ENCODE data around the gene CYP2D6. TPM values are rescaled to one million over a fixed set of nuclear protein-coding genes. Genes with fewer than 3 reads are reported as not detected.

The CYP2D6 gene
- total and polyA plus RNA-seq, 12 donors = 0.12 to 0.95 (median 0.25) TPM; not detected in 8

DNA sequence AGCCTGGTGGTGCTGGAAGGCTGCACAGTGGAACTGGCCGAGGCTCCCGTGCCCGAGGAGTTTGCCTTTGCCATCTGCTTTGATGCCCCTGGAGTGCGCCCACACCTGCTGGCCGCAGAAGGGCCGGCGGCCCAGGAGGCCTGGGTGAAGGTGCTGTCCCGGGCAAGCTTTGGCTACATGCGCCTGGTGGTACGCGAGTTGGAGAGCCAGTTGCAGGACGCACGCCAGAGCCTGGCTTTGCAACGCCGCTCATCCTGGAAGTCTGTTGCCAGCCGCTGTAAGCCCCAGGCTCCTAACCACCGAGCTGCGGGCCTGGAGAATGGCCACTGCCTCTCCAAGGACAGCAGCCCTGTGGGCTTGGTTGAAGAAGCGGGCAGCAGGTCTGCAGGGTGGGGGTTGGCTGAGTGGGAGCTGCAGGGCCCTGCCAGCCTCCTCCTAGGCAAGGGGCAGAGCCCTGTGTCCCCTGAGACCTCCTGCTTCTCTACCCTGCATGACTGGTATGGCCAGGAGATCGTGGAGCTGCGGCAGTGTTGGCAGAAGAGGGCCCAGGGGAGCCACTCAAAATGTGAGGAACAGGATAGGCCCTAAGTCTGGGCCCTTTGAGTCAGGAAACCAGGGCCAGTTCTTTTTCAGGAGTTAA is 53.0 kb downstream of the CYP2D6 start:
- Histone ChIP-seq H3K36me3 (peaks cover 0 to 37% (median 0%) of the 10 kb centered on the region in 9 donors), H3K4me3 (no peak overlapping the region), H3K4me1 (peaks cover 9 to 68% (median 46%) of the 10 kb centered on the region in 9 donors), H3K27ac (peak overlapping the region in 7 of 10 donors; percentile 96 to 100 (median 99)), H3K9me3 (no peaks in the 10 kb centered on the region), H3K27me3 (no peaks in the 10 kb centered on the region)
- TF ChIP-seq CTCF (IDR thresholded peaks at IDR 0.05) = no peak
- 90 to 94% methylated on average over 20 to 21 of the region's 21 CpGs for WGBS, 2 donors
- no peak for DNase-seq
- intact Hi-C loops (cut with DNase I) = loop anchor here in 3 of 10 donors (10.0 kb wide), 2 partner anchors 243 to 383 kb away; partner anchors contain the start of genes SREBF2 (in 2 of the 3) and MEI1 (in 1 of the 3)
- no peak for ATAC-seq

GRCh38 chr22:42076764-42077485 is 53.7 kb downstream of the CYP2D6 start:
- intact Hi-C loops (cut with DNase I) = loop anchor here in 3 of 10 donors (10.0 kb wide), 2 partner anchors 242 to 382 kb away; partner anchors contain the start of genes SREBF2 (in 2 of the 3) and MEI1 (in 1 of the 3)
- TF ChIP-seq CTCF (IDR thresholded peaks at IDR 0.05) = no peak
- no peak for DNase-seq
- H3K36me3 ChIP-seq = peaks cover 0 to 30% (median 0%) of the 10 kb centered on the region in 9 donors
- H3K4me3 ChIP-seq = no peak overlapping the region
- WGBS, 2 donors = 90 to 92% methylated on average over 20 of the region's 20 CpGs
- no peaks in the 10 kb centered on the region for H3K9me3 ChIP-seq
- no peaks in the 10 kb centered on the region for H3K27me3 ChIP-seq
- ATAC-seq = no peak
- H3K4me1 ChIP-seq = peaks cover 9 to 70% (median 45%) of the 10 kb centered on the region in 9 donors
- peak overlapping the region in 2 of 10 donors; percentile 98 to 99 for H3K27ac ChIP-seq

Other genes with a start within 250 kb of the CYP2D6 start
- 1 to 10 TPM in 9 of 10 donors, under 1 TPM in 1; 0.78 to 4.6 (median 1.4) TPM for gene SHISA8, start 215.7 kb downstream of the CYP2D6 start, total RNA-seq
- 1 to 10 TPM in 1 of 2 donors, under 1 TPM in 1; 0.16 to 3.5 TPM for gene SHISA8, start 215.7 kb downstream of the CYP2D6 start, polyA plus RNA-seq
- under 1 TPM; 0.24 to 0.77 (median 0.48) TPM for gene TNFRSF13C, start 204.0 kb downstream of the CYP2D6 start, total RNA-seq
- gene TNFRSF13C, start 204.0 kb downstream of the CYP2D6 start, polyA plus RNA-seq = under 1 TPM; 0.03 to 0.44 TPM
- gene CENPM, start 183.7 kb downstream of the CYP2D6 start, total RNA-seq = 1 to 10 TPM in 1 of 10 donors, under 1 TPM in 5, not detected in 4; 0.34 to 3.5 (median 0.66) TPM
- gene CENPM, start 183.7 kb downstream of the CYP2D6 start, polyA plus RNA-seq = 1 to 10 TPM; 1.0 to 1.7 TPM
- under 1 TPM in 4 of 10 donors, not detected in 6; 0.06 to 0.44 (median 0.10) TPM for gene SEPTIN3, start 161.4 kb downstream of the CYP2D6 start, total RNA-seq
- under 1 TPM; 0.03 to 0.22 TPM for gene SEPTIN3, start 161.4 kb downstream of the CYP2D6 start, polyA plus RNA-seq
- gene WBP2NL, start 132.0 kb downstream of the CYP2D6 start, total RNA-seq = under 1 TPM in 5 of 10 donors, not detected in 5; 0.09 to 0.81 (median 0.21) TPM
- gene WBP2NL, start 132.0 kb downstream of the CYP2D6 start, polyA plus RNA-seq = under 1 TPM; 0.12 to 0.66 TPM
- 10 to 100 TPM in 7 of 10 donors, 1 to 10 TPM in 3; 7.3 to 34.8 (median 12.3) TPM for gene NAGA, start 60.0 kb downstream of the CYP2D6 start, total RNA-seq
- gene NAGA, start 60.0 kb downstream of the CYP2D6 start, polyA plus RNA-seq = 10 to 100 TPM in 1 of 2 donors, 1 to 10 TPM in 1; 6.6 to 13.0 TPM
- 1 to 10 TPM; 2.3 to 6.3 (median 2.9) TPM for gene PHETA2, start 56.6 kb downstream of the CYP2D6 start, total RNA-seq
- gene PHETA2, start 56.6 kb downstream of the CYP2D6 start, polyA plus RNA-seq = 1 to 10 TPM; 5.1 to 7.0 TPM
- 100 to 1,000 TPM; 111 to 193 (median 128) TPM for gene SMDT1, start 51.1 kb downstream of the CYP2D6 start, total RNA-seq
- 100 to 1,000 TPM; 151 to 197 TPM for gene SMDT1, start 51.1 kb downstream of the CYP2D6 start, polyA plus RNA-seq
- gene NDUFA6, start 40.0 kb downstream of the CYP2D6 start, total RNA-seq = 100 to 1,000 TPM; 179 to 344 (median 265) TPM
- gene NDUFA6, start 40.0 kb downstream of the CYP2D6 start, polyA plus RNA-seq = 100 to 1,000 TPM; 369 to 479 TPM
- 10 to 100 TPM; 11.6 to 18.8 (median 15.3) TPM for gene TCF20, start 139.8 kb upstream of the CYP2D6 start, total RNA-seq
- gene TCF20, start 139.8 kb upstream of the CYP2D6 start, polyA plus RNA-seq = 1 to 10 TPM; 4.2 to 5.3 TPM